Measurements from ENCODE around the gene GORASP2.

DNA sequence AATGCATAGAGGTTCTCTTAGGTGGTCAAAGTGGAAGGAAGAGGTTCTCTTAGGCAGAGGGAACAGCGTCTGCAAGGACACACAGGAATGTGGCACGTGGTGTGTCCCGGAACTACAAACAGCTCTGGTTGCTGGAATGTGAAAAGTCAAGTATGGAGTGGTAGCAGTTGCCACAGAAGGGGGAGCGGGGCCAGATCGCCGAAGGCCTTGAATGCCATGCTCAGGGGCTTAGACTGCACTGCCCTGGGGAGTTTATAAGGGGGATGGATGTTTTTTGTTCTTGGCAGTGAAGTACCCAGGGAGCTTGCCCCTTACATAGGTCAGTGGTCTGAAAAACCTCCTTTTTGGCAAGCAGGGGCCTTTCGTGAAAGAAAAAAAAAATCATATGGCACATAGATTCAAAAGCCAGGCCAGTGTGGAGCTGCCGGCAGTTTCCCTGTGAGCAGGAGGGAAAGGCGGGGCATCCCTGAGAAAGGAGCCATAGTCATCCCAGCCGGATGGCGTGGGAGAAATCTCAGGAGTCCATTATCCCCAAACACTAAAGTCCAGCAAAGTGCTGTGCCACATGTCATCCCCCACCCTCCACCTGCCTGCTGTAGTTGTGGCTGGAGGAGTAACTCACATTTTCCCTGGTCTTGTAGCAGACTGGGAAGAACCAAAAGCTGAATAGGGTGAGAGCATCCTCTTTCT lies 45.4 kb downstream of the GORASP2 start:
- TF ChIP-seq BHLHE40 (IDR thresholded peaks at IDR 0.05; ENCODE audit: low read depth, low read length): no peak
- TF ChIP-seq NFE2L2 (IDR thresholded peaks at IDR 0.05; ENCODE audit: low read depth, low read length): no peak
- TF ChIP-seq, protein P1, sequence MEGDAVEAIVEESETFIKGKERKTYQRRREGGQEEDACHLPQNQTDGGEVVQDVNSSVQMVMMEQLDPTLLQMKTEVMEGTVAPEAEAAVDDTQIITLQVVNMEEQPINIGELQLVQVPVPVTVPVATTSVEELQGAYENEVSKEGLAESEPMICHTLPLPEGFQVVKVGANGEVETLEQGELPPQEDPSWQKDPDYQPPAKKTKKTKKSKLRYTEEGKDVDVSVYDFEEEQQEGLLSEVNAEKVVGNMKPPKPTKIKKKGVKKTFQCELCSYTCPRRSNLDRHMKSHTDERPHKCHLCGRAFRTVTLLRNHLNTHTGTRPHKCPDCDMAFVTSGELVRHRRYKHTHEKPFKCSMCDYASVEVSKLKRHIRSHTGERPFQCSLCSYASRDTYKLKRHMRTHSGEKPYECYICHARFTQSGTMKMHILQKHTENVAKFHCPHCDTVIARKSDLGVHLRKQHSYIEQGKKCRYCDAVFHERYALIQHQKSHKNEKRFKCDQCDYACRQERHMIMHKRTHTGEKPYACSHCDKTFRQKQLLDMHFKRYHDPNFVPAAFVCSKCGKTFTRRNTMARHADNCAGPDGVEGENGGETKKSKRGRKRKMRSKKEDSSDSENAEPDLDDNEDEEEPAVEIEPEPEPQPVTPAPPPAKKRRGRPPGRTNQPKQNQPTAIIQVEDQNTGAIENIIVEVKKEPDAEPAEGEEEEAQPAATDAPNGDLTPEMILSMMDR (conservative IDR thresholded peaks at IDR 0.05; ENCODE audit: low read depth, low read length): no peak
- TF ChIP-seq ELK1 (IDR thresholded peaks at IDR 0.05; ENCODE audit: borderline replicate concordance, low read depth, low read length): no peak
- no peak for TF ChIP-seq SMC3 (IDR thresholded peaks at IDR 0.05; ENCODE audit: low read depth, low read length)
- TF ChIP-seq POLR2A (IDR thresholded peaks at IDR 0.05; ENCODE audit: low read depth, low read length): no peak
- no peak for TF ChIP-seq FOS (IDR thresholded peaks at IDR 0.05; ENCODE audit: low read depth, low read length)
- TF ChIP-seq CEBPB (IDR thresholded peaks at IDR 0.05; ENCODE audit: low read depth, low read length): no peak
- TF ChIP-seq MAFK (IDR thresholded peaks at IDR 0.05; ENCODE audit: low read depth, low read length): no peak
- TF ChIP-seq RAD21 (IDR thresholded peaks at IDR 0.05; ENCODE audit: low read length): no peak
- TF ChIP-seq MXI1 (IDR thresholded peaks at IDR 0.05; ENCODE audit: borderline replicate concordance, low read depth, low read length): no peak
- no peak for TF ChIP-seq RFX5 (IDR thresholded peaks at IDR 0.05; ENCODE audit: low read depth, low read length)
